Peyer's patch (tissue), 4 donors: ENCODE measurements around the gene TNS3. TPM values are rescaled to one million over a fixed set of nuclear protein-coding genes. Genes with fewer than 3 reads are reported as not detected.

Source experiments
- DNase-seq, 3 donors: peaks; one replicate each; pipeline ENCODE4 v3.0.0-alpha.2; 2017 to 2019
- H3K27ac ChIP-seq, 4 donors: fragments of 200-600 bp; sonication (generic); one replicate each; pipeline ENCODE4 v1.5.1; 2016 to 2019
- H3K27me3 ChIP-seq, 2 donors: fragments of 200-600 bp; sonication (generic); one replicate each; pipeline ENCODE4 v1.5.1; 2019
- H3K36me3 ChIP-seq, 3 donors: fragments of 200-600 bp; sonication (generic); one replicate each; pipeline ENCODE4 v1.5.1; 2016 to 2019
- H3K4me1 ChIP-seq, 4 donors: fragments of 200-600 bp; sonication (generic); one replicate each; pipeline ENCODE4 v1.5.1; 2016 to 2019
- H3K4me3 ChIP-seq, 4 donors: fragments of 200-600 bp; sonication (generic); 1 replicate in 3 of 4; 2 replicates in 1 of 4; pipeline ENCODE4 v1.5.1; 2016 to 2019; ENCODE audit warnings: mild to moderate bottlenecking in 1 of 4
- H3K9me3 ChIP-seq, 4 donors: fragments of 200-600 bp; sonication (generic); one replicate each; pipeline ENCODE4 v1.5.1; 2016 to 2019; ENCODE audit warnings: mild to moderate bottlenecking in 1 of 4
- CTCF ChIP-seq, 6 experiments: fragments of 450-650 bp in 4 of 6; fragments of 200-600 bp in 2 of 6; sonication (generic) in 1 of 6; IDR thresholded peaks; one replicate each; pipeline ENCODE4 v1.5.1; 2017 to 2019; ENCODE audit warnings: antibody characterized with exemption in 6 of 6, mild to moderate bottlenecking in 3 of 6, moderate library complexity in 1 of 6
- POLR2A ChIP-seq, 2 donors: fragments of 450-650 bp; IDR thresholded peaks; one replicate each; pipeline ENCODE4 v1.5.1; 2017; ENCODE audit warnings: antibody characterized with exemption in 2 of 2, mild to moderate bottlenecking in 2 of 2, moderate library complexity in 2 of 2
- total RNA-seq, 4 donors: library from RNA; depleted of rRNA; stranded (reverse); fragments of >200 nt; gene quantifications; one replicate each; pipeline ENCODE4 v1.1.0, GENCODE V29; 2016

TNS3 gene
- total RNA-seq, 4 donors from 2014 or later: 79.5 to 157 (median 112) TPM

- no peak for DNase-seq
- Histone ChIP-seq H3K27ac (no peak overlapping the region), H3K36me3 (peaks cover 0 to 30% (median 0%) of the 10 kb centered on the region in 3 donors), H3K9me3 (no peaks in the 10 kb centered on the region), H3K4me1 (no peaks in the 10 kb centered on the region), H3K27me3 (no peaks in the 10 kb centered on the region), H3K4me3 (no peak overlapping the region)
- no peak for TF ChIP-seq POLR2A (IDR thresholded peaks at IDR 0.05)
- TF ChIP-seq CTCF (IDR thresholded peaks at IDR 0.05): no peak
Measured at GRCh38 chr7:47338026-47338425, 243.9 kb downstream of the TNS3 start.

GRCh38 chr7:47337531-47337930 lies 244.4 kb downstream of the TNS3 start:
- Histone ChIP-seq H3K27ac (no peak overlapping the region), H3K36me3 (peaks cover 0 to 28% (median 0%) of the 10 kb centered on the region in 3 donors), H3K4me3 (no peak overlapping the region), H3K27me3 (no peaks in the 10 kb centered on the region), H3K9me3 (no peaks in the 10 kb centered on the region), H3K4me1 (no peaks in the 10 kb centered on the region)
- no peak for TF ChIP-seq POLR2A (IDR thresholded peaks at IDR 0.05)
- TF ChIP-seq CTCF (IDR thresholded peaks at IDR 0.05): no peak
- peak in 1 of 3 donors; percentile 34 for DNase-seq

GRCh38 chr7:47336472-47337425 lies 245.2 kb downstream of the TNS3 start:
- no peak overlapping the region for H3K4me3 ChIP-seq
- no peaks in the 10 kb centered on the region for H3K4me1 ChIP-seq
- H3K27me3 ChIP-seq: no peaks in the 10 kb centered on the region
- no peak overlapping the region for H3K27ac ChIP-seq
- peaks cover 0 to 25% (median 0%) of the 10 kb centered on the region in 3 donors for H3K36me3 ChIP-seq
- TF ChIP-seq POLR2A (IDR thresholded peaks at IDR 0.05) (no peak), CTCF (IDR thresholded peaks at IDR 0.05) (no peak)
- no peak for DNase-seq
- no peaks in the 10 kb centered on the region for H3K9me3 ChIP-seq

GRCh38 chr7:47335557-47336471 lies 246.1 kb downstream of the TNS3 start:
- H3K36me3 ChIP-seq: peaks cover 0 to 25% (median 0%) of the 10 kb centered on the region in 3 donors
- peak in 2 of 3 donors; percentile 5 to 16 for DNase-seq
- no peaks in the 10 kb centered on the region for H3K9me3 ChIP-seq
- TF ChIP-seq POLR2A (IDR thresholded peaks at IDR 0.05): no peak
- TF ChIP-seq CTCF (IDR thresholded peaks at IDR 0.05): no peak
- H3K4me3 ChIP-seq: no peak overlapping the region
- no peaks in the 10 kb centered on the region for H3K4me1 ChIP-seq
- H3K27me3 ChIP-seq: no peaks in the 10 kb centered on the region
- H3K27ac ChIP-seq: no peak overlapping the region

- peaks cover 0 to 25% (median 0%) of the 10 kb centered on the region in 3 donors for H3K36me3 ChIP-seq
- TF ChIP-seq CTCF (IDR thresholded peaks at IDR 0.05) (no peak), POLR2A (IDR thresholded peaks at IDR 0.05) (no peak)
- H3K4me3 ChIP-seq: no peak overlapping the region
- peak in 2 of 3 donors; percentile 8 to 33 for DNase-seq
- H3K27me3 ChIP-seq: no peaks in the 10 kb centered on the region
- no peaks in the 10 kb centered on the region for H3K4me1 ChIP-seq
- no peak overlapping the region for H3K27ac ChIP-seq
- H3K9me3 ChIP-seq: no peaks in the 10 kb centered on the region
Measured at GRCh38 chr7:47335071-47335470, 246.8 kb downstream of the TNS3 start.
